ENCODE data around the gene FAM13A.

Gene FAM13A

DNA sequence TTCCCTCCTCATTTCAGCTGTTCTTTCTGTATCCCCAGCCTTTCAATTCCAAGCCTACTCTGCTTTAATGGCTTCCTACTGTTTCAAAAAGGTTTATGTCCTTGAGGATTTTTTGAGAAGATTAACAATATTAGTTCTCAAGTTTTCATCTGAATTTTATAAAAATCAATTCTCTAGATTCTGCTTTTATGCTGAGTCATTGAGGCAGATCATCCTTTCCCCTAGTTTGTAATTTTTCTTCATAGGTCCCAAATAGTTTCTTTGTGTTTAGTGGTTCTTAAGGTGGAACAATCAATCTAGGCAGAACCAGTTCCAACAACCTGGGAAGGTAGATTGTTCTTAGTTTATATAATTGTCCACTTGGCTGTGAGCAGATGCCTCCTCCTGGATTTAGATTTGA lies 259.3 kb downstream of the FAM13A start:
- no peak overlapping the region for H3K4me3 ChIP-seq (ENCODE audit: control insufficient read depth, low read depth, low read length)
- TF ChIP-seq, protein P1, sequence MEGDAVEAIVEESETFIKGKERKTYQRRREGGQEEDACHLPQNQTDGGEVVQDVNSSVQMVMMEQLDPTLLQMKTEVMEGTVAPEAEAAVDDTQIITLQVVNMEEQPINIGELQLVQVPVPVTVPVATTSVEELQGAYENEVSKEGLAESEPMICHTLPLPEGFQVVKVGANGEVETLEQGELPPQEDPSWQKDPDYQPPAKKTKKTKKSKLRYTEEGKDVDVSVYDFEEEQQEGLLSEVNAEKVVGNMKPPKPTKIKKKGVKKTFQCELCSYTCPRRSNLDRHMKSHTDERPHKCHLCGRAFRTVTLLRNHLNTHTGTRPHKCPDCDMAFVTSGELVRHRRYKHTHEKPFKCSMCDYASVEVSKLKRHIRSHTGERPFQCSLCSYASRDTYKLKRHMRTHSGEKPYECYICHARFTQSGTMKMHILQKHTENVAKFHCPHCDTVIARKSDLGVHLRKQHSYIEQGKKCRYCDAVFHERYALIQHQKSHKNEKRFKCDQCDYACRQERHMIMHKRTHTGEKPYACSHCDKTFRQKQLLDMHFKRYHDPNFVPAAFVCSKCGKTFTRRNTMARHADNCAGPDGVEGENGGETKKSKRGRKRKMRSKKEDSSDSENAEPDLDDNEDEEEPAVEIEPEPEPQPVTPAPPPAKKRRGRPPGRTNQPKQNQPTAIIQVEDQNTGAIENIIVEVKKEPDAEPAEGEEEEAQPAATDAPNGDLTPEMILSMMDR (IDR thresholded peaks at IDR 0.05; ENCODE audit: control insufficient read depth, insufficient read depth, low read depth, low read length, missing control alignments), result no peak
- no peak for DNase-seq (ENCODE audit: low read depth)

DNA sequence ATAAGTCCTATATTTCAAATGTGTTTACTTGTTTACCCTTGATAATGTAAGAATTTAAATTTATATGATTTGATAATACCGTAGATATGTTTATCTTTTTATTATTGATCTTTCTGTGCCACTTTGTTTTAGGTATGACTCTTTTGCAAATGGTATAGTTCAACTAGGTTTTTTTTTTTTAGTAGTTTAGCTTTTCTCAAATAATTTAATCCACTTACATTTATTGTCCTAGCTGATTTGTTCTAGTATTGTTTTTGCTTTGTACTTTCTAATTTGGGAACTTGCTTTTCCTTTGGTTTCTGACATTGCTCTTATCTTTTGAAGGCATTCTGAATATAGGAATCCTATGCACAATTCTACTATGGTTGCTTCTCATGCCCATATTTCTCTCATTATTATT lies 260.4 kb downstream of the FAM13A start:
- no peak for DNase-seq (ENCODE audit: low read depth)
- TF ChIP-seq, protein P1 (IDR thresholded peaks at IDR 0.05; ENCODE audit: control insufficient read depth, insufficient read depth, low read depth, low read length, missing control alignments), result no peak
- no peak overlapping the region for H3K4me3 ChIP-seq (ENCODE audit: control insufficient read depth, low read depth, low read length)

DNA sequence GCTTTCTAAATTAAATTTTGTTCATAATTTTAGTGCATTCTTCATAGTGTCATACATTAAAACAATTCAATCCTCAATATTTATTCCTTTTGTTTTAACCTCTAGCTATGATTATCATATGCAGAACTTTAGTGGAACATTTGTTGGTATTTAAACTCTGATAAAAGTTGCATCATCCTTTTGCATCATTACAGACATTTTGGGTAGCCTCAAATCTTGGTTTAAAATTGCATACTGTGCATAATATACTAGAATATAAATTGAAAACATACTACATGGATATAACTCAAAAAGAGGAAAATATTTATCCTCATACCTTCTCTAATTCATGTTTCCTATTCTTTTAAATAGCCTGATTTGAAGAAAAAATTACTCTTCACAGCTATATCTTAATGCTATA lies 262.0 kb downstream of the FAM13A start:
- no peak for DNase-seq (ENCODE audit: low read depth)
- no peak overlapping the region for H3K4me3 ChIP-seq (ENCODE audit: control insufficient read depth, low read depth, low read length)
- TF ChIP-seq, protein P1 (IDR thresholded peaks at IDR 0.05; ENCODE audit: control insufficient read depth, insufficient read depth, low read depth, low read length, missing control alignments), result no peak

DNA sequence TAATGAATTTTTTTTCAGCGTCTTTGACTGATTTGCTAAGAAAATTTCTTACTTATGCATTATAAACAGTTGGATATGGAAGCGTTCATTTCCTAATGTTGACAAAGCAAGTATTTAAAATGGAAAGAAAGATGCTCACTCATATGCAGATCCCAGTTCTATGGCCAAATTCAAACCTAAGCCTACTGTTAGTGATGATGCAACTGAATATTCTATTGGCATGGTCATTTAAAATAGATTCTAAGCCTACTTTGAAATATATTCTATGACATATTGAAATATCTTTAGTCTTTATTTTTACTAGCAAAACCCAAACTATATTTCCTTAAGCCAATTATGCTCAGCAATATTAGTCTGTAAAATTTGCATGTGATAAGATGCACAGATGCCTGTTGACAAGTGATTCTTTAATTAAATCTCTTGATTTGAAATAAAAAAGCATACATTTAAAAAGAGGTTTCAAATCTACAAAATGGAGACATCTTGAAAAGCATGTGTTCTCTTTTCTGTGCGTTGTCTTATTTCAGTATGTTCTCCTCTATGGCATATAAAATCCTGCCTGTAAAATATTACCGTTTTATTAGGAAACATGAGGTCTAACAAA lies 262.8 kb downstream of the FAM13A start:
- no peak overlapping the region for H3K4me3 ChIP-seq (ENCODE audit: control insufficient read depth, low read depth, low read length)
- no peak for DNase-seq (ENCODE audit: low read depth)
- TF ChIP-seq, protein P1 (IDR thresholded peaks at IDR 0.05; ENCODE audit: control insufficient read depth, insufficient read depth, low read depth, low read length, missing control alignments), result no peak

DNA sequence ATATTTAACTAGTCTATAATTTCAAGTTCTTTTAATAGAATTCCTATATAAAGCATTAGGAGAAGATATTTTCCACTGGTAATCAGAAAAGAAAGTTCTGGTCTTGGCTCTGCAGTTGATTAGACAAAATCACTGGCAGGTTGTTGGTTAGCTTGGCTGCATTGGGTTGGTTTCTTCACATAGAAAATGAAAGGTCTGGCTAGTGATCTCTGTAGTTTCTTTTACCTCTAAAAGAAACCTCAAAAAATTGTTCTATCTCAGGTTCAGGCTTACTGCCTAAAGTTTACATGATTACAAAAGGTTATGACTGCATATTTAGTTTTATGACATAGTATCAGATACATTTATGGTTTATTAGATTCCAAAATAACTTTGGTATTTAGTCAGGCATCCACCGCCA lies 263.5 kb downstream of the FAM13A start:
- DNase-seq (ENCODE audit: low read depth), result no peak
- TF ChIP-seq, protein P1 (IDR thresholded peaks at IDR 0.05; ENCODE audit: control insufficient read depth, insufficient read depth, low read depth, low read length, missing control alignments), result no peak
- no peak overlapping the region for H3K4me3 ChIP-seq (ENCODE audit: control insufficient read depth, low read depth, low read length)

DNA sequence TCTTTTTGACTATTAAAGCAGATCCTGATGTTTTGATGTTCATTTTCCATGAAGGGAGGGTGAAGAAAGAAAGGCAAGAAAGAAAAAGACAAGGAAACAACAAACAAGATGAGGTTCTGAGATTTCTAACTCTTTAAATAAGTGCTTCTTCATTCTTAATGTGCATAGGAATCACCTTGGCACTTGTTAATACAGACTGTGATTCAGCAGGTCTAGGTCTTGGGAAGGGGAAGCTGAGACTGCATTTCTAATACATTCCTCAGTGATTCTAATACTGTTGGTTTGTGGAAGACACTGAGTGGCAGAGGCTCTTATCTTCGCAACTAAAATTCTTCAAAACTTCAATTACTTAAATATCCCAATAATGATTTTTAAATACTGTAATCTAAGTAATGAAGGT lies 264.2 kb downstream of the FAM13A start:
- TF ChIP-seq, protein P1 (IDR thresholded peaks at IDR 0.05; ENCODE audit: control insufficient read depth, insufficient read depth, low read depth, low read length, missing control alignments), result no peak
- H3K4me3 ChIP-seq (ENCODE audit: control insufficient read depth, low read depth, low read length), result no peak overlapping the region
- no peak for DNase-seq (ENCODE audit: low read depth)

Measured in AG09309 (cell line).